T-cell (primary cell): ENCODE data around the gene IL17REL. TPM values are rescaled to one million over a fixed set of nuclear protein-coding genes. Genes with fewer than 3 reads are reported as not detected.

Experiments used
- ATAC-seq, 4 experiments: fragments of 200-7000 bp in 3 of 4; fragments of 150-1000 bp in 1 of 4; cut with Tn5 transposase; replicated peaks in 1 of 4; 1 replicate in 3 of 4; 2 replicates in 1 of 4; pipeline ENCODE4 v1.10.0; 2021; ENCODE audit warnings: moderate library complexity in 3 of 4, mild to moderate bottlenecking in 2 of 4, moderate number of reproducible peaks in 1 of 4
- CTCF ChIA-PET, 2 donors: fragments of 300-600 bp; sonication (Branson Sonifier 250); formaldehyde crosslinking; loops; one replicate each; lab custom pipeline; 2022; ENCODE audit warnings: antibody characterized with exemption in 2 of 2; lab: Charles Lee
- POLR2A ChIA-PET, 2 donors: fragments of 300-600 bp; sonication (Branson Sonifier 250); formaldehyde crosslinking; loops; one replicate each; lab custom pipeline; 2022; ENCODE audit warnings: antibody characterized with exemption in 2 of 2; lab: Charles Lee
- DNase-seq, 35 experiments: peaks; one replicate each; pipeline versions ENCODE4 v3.0.0 to v3.0.0-alpha.2; 2013 to 2023
- H3K27ac ChIP-seq: one replicate; pipeline ENCODE4 v1.5.1; 2013; ENCODE audit warnings: low read length
- H3K27me3 ChIP-seq, 2 experiments: replicated peaks in 1 of 2; 1 replicate in 1 of 2; 2 replicates in 1 of 2; pipeline versions ENCODE4 v1.6.1 to v1.7.0; 2013; ENCODE audit warnings: low read length in 1 of 2, mixed read lengths in 1 of 2; ENCODE audit not compliant: control insufficient read depth in 2 of 2, insufficient read depth in 2 of 2; ENCODE audit errors: extremely low read depth in 1 of 2
- H3K36me3 ChIP-seq, 2 donors: 1 replicate in 1 of 2; 2 replicates in 1 of 2; pipeline versions ENCODE4 v1.6.1 to v1.7.0; 2013; ENCODE audit warnings: low read length in 1 of 2; ENCODE audit not compliant: control insufficient read depth in 2 of 2, insufficient read depth in 1 of 2; ENCODE audit errors: extremely low read depth in 1 of 2
- H3K4me1 ChIP-seq, 2 experiments: 1 replicate in 1 of 2; 2 replicates in 1 of 2; pipeline versions ENCODE4 v1.6.1 to v1.7.0; 2013; ENCODE audit warnings: low read length in 2 of 2, mixed read lengths in 1 of 2; ENCODE audit not compliant: insufficient read depth in 2 of 2, control insufficient read depth in 1 of 2; ENCODE audit errors: extremely low read depth in 1 of 2
- H3K4me3 ChIP-seq, 2 donors: 1 replicate in 1 of 2; 2 replicates in 1 of 2; pipeline versions ENCODE4 v1.5.1 to v1.7.0; 2013; ENCODE audit warnings: mild to moderate bottlenecking in 2 of 2, low read length in 1 of 2, moderate library complexity in 1 of 2; ENCODE audit not compliant: control insufficient read depth in 1 of 2; ENCODE audit errors: extremely low read depth in 1 of 2
- H3K9me3 ChIP-seq: 2 replicates; pipeline ENCODE4 v1.7.0; 2013
- H3K27ac Mint-ChIP-seq, 2 donors: one replicate each; pipeline ENCODE4 v1.8.0; 2020 to 2021; ENCODE audit warnings: mild to moderate bottlenecking in 2 of 2, mixed read lengths in 2 of 2
- H3K27me3 Mint-ChIP-seq, 2 donors: one replicate each; pipeline ENCODE4 v1.8.0; 2021 to 2022; ENCODE audit warnings: mixed read lengths in 2 of 2
- H3K36me3 Mint-ChIP-seq: one replicate; pipeline ENCODE4 v1.8.0; 2021; ENCODE audit warnings: mixed read lengths
- H3K4me1 Mint-ChIP-seq, 3 donors: one replicate each; pipeline ENCODE4 v1.8.0; 2020 to 2022; ENCODE audit warnings: mixed read lengths in 3 of 3, mild to moderate bottlenecking in 1 of 3
- H3K4me3 Mint-ChIP-seq, 3 donors: one replicate each; pipeline ENCODE4 v1.8.0; 2020 to 2022; ENCODE audit warnings: mild to moderate bottlenecking in 3 of 3, mixed read lengths in 3 of 3, moderate library complexity in 3 of 3
- H3K9me3 Mint-ChIP-seq, 3 donors: one replicate each; pipeline ENCODE4 v1.8.0; 2020 to 2022; ENCODE audit warnings: mixed read lengths in 3 of 3
- WGBS: methylation state at CpG from one replicate; pipeline ENCODE4 v1.1.5; 2013; ENCODE audit warnings: missing lambda C conversion rate; ENCODE audit not compliant: insufficient coverage; 5-methylcytosine and 5-hydroxymethylcytosine counted together
- total RNA-seq, 35 experiments: library from RNA in 6 of 35; stranded (reverse) in 6 of 35; fragments of 120-200 nt in 1 of 35; gene quantifications; one replicate each; pipeline versions ENCODE4 v1.2.1 to v1.2.4 and lab custom pipeline; 2013 to 2026

Gene IL17REL
- total RNA-seq, 5 donors from 2014 or later (not counting 1 experiment from before 2014, with no cell fraction given) = 0.10 TPM; not detected in 4

DNA sequence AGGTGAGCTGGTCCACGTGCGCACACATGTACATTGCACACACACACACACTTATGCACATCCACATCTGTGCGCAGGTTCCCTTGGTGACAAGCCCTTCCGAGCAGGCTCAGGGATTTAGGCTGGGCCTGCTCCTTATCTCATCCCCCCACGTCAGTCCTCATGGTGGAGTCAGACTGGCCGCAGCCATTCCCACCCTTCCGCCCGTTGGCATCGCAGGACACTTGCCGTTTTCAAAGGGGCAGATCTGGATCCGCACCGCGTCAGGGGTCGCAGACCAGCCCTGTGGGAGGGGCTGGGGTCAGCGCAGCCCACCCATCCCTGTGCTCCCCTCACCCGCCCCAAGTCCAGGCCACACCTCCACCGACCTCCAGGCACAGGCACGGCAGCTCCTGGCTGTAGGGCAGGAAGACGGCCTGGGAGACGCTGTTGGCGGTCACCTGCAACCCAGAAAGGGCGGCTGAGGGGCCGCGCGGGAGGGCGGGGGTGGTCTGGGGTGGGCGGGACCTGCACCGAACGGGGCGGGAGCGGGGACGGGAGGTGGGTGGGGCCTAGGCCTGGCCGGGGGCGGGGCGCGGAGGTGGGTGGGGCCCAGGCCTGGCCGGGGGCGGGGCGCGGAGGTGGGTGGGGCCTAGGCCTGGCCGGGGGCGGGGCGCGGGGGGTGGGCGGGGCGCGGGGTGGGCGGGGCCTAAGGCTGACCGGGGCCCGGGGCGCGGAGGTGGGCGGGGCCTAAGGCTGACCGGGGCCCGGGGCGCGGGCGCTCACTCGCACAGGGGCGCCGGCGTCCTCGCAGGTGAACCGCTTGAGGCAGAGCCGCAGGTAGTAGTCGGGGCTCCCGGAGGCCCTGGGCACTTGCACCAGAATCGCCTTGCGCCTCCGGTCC is 13.3 kb downstream of the IL17REL start:
- no peak overlapping the region for H3K27ac ChIP-seq
- ChIA-PET POLR2A (no interaction called here), CTCF (no interaction called here)
- peak; percentile 40 to 78 (median 52) for ATAC-seq
- Mint-ChIP-seq H3K36me3 (no peaks in the 10 kb centered on the region), H3K27ac (no peak overlapping the region), H3K27me3 (peaks cover 0 to 14% of the 10 kb centered on the region in 2 donors), H3K9me3 (no peaks in the 10 kb centered on the region), H3K4me1 (peaks cover 0 to 10% (median 6%) of the 10 kb centered on the region in 3 donors), H3K4me3 (peak overlapping the region in 1 of 3 donors; percentile 1)
- H3K4me1 ChIP-seq = peaks cover 0 to 15% of the 10 kb centered on the region in 2 experiments
- H3K4me3 ChIP-seq = no peak overlapping the region
- no peaks in the 10 kb centered on the region for H3K9me3 ChIP-seq
- 26% methylated on average over 33 of the region's 70 CpGs for WGBS
- DNase-seq = peak in 1 of 35 experiments; percentile 41
- H3K27me3 ChIP-seq = peaks cover 0 to 46% of the 10 kb centered on the region in 2 experiments
- H3K36me3 ChIP-seq = no peaks in the 10 kb centered on the region

DNA sequence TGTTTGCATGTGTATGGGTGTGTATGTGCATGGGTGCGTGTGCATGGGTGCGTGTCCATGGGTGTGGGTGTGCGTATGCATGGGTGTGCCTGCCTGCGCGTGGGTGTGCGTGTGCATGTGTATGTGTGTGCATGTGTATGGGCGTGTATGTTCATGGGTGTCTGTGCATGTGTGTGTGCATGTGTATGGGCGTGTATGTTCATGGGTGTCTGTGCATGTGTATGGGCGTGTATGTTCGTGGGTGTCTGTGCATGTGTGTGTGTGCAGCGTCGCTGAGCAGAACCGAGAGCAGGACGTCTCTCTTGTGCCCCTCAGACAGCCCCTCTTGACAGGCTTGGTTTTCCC is 13.9 kb downstream of the IL17REL start:
- no peak for DNase-seq
- CTCF ChIA-PET = no interaction called here
- peaks cover 0 to 13% of the 10 kb centered on the region in 2 donors for H3K27me3 Mint-ChIP-seq
- ATAC-seq = no peak
- Histone ChIP-seq H3K27me3 (peaks cover 0 to 43% of the 10 kb centered on the region in 2 experiments), H3K9me3 (no peaks in the 10 kb centered on the region), H3K36me3 (no peaks in the 10 kb centered on the region), H3K27ac (no peak overlapping the region), H3K4me1 (peaks cover 0 to 17% of the 10 kb centered on the region in 2 experiments), H3K4me3 (no peak overlapping the region)
- H3K9me3 Mint-ChIP-seq = no peaks in the 10 kb centered on the region
- H3K27ac Mint-ChIP-seq = no peak overlapping the region
- peak overlapping the region in 1 of 3 donors; percentile 1 for H3K4me3 Mint-ChIP-seq
- H3K4me1 Mint-ChIP-seq = peaks cover 0 to 10% (median 6%) of the 10 kb centered on the region in 3 donors
- 96% methylated on average over 14 of the region's 14 CpGs for WGBS
- H3K36me3 Mint-ChIP-seq = no peaks in the 10 kb centered on the region
- POLR2A ChIA-PET = no interaction called here

DNA sequence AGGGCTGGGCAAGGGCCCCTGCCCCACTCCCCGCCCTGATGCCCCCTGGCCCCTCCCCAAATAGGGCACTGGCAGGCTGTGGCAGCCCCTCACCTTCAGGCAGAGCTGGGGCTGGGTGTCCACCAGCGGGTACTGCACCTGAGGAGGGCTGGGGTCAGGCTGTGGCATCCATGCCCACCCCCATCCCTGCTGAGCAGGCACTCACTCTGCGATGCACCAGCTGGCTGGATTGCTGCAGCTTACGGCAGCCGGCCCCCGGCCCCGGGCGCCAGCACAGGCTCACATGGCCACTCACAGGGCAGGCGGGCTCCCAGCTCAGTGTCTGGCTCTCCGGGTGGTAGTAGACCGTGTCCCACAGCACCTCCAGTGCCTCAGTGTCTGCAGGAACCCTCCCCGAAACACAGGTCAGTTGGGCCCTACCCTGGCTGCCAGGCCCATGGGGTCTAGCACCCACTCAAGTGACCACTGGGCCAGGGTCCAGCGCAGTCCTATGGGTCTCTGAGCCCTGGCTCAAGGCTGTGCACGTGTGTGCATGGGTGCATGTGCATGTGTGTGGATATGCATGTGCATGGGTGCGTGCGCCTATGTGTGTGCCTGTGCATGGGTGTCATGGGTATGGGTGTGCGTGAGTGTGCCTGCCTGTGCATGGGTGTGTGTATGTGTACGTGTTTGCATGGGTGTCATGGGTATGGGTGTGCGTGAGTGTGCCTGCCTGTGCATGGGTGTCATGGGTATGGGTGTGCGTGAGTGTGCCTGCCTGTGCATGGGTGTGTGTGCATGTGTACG is 14.4 kb downstream of the IL17REL start:
- H3K27me3 Mint-ChIP-seq = peaks cover 0 to 12% of the 10 kb centered on the region in 2 donors
- Histone ChIP-seq H3K4me3 (no peak overlapping the region), H3K36me3 (no peaks in the 10 kb centered on the region), H3K9me3 (no peaks in the 10 kb centered on the region), H3K27ac (no peak overlapping the region), H3K27me3 (peaks cover 0 to 48% of the 10 kb centered on the region in 2 experiments), H3K4me1 (peaks cover 0 to 23% of the 10 kb centered on the region in 2 experiments)
- peaks cover 4 to 14% (median 9%) of the 10 kb centered on the region in 3 donors for H3K4me1 Mint-ChIP-seq
- ChIA-PET CTCF (no interaction called here), POLR2A (no interaction called here)
- DNase-seq (no peak), ATAC-seq (no peak)
- peak overlapping the region in 1 of 3 donors; percentile 1 for H3K4me3 Mint-ChIP-seq
- no peak overlapping the region for H3K27ac Mint-ChIP-seq
- WGBS = 92% methylated on average over 20 of the region's 21 CpGs
- no peaks in the 10 kb centered on the region for H3K36me3 Mint-ChIP-seq
- H3K9me3 Mint-ChIP-seq = no peaks in the 10 kb centered on the region

DNA sequence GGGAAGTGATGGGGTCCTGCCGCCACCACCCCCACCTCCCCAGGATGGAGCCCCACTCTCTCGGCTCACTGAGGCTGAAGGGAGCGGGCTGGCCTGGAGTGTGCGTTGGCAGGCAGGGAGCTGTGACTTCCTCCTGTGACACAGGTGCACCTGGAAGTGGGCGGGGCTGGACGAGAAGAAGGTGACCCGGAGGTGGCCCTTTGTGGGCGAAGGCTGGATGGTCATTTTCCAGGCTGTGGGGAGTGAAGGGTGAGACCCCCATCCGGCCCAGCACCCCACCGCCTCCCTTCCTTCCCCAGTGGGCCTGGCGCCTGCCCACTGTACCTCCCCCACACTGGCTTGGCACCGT is 15.3 kb downstream of the IL17REL start:
- H3K27ac Mint-ChIP-seq = no peak overlapping the region
- H3K36me3 Mint-ChIP-seq = no peaks in the 10 kb centered on the region
- Histone ChIP-seq H3K27me3 (peaks cover 0 to 50% of the 10 kb centered on the region in 2 experiments), H3K9me3 (no peaks in the 10 kb centered on the region), H3K27ac (no peak overlapping the region), H3K4me1 (peaks cover 0 to 27% of the 10 kb centered on the region in 2 experiments), H3K4me3 (no peak overlapping the region), H3K36me3 (no peaks in the 10 kb centered on the region)
- H3K9me3 Mint-ChIP-seq = no peaks in the 10 kb centered on the region
- no peak for ATAC-seq
- no peak for DNase-seq
- H3K4me1 Mint-ChIP-seq = peaks cover 6 to 17% (median 9%) of the 10 kb centered on the region in 3 donors
- H3K4me3 Mint-ChIP-seq = no peak overlapping the region
- ChIA-PET CTCF (no interaction called here), POLR2A (no interaction called here)
- 90% methylated on average over 2 of the region's 12 CpGs for WGBS
- peaks cover 0 to 9% of the 10 kb centered on the region in 2 donors for H3K27me3 Mint-ChIP-seq

DNA sequence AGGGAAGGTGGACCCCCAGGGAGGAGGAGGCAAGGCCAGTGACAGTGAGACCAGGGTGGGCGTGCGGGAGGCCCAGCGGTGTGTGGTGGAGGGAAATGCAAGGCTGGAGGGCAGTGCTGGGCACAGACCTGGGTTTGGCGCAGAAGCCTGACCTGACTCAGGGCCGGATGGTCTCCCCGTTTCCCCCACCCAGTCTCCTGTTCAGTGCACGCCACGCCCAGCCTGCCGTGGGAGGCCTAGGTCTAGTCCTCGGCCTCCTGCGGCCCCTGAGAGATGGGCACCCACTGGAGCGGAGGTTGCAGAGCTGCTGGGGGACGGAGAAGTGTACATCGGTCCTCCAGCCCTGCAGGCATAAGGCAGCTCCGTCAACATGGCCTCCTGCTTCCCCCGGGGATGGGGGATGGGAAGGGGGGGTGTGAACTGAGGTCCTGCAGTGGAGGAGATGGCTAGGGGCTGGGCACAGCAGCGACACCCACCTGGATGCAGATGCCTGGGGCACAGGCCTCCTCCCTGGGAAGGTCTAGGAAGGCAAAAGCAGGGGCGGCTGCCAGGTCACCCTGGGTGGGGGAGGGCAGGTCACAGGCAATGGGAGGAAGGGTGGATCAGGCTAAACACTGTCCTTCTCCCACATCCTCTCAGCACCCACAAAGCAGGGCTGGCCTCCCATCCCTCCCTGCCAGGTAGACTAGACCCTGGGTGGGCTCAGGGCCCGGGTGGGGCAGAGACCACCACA is 15.9 kb downstream of the IL17REL start:
- Histone ChIP-seq H3K9me3 (no peaks in the 10 kb centered on the region), H3K4me3 (no peak overlapping the region), H3K4me1 (peaks cover 0 to 27% of the 10 kb centered on the region in 2 experiments), H3K27ac (no peak overlapping the region), H3K36me3 (no peaks in the 10 kb centered on the region), H3K27me3 (peaks cover 0 to 45% of the 10 kb centered on the region in 2 experiments)
- Mint-ChIP-seq H3K27me3 (peaks cover 0 to 9% of the 10 kb centered on the region in 2 donors), H3K36me3 (no peaks in the 10 kb centered on the region), H3K27ac (no peak overlapping the region), H3K4me1 (peaks cover 6 to 17% (median 9%) of the 10 kb centered on the region in 3 donors), H3K4me3 (no peak overlapping the region), H3K9me3 (no peaks in the 10 kb centered on the region)
- ChIA-PET CTCF (no interaction called here), POLR2A (interaction anchor here in 1 of 2 donors (0.6 kb wide), 1 partner anchor 293 kb away, joined by 7 read pairs; no protein-coding TSS in a partner anchor)
- WGBS = 84% methylated on average over 14 of the region's 19 CpGs
- ATAC-seq = no peak
- peak in 1 of 35 experiments; percentile 11 for DNase-seq

DNA sequence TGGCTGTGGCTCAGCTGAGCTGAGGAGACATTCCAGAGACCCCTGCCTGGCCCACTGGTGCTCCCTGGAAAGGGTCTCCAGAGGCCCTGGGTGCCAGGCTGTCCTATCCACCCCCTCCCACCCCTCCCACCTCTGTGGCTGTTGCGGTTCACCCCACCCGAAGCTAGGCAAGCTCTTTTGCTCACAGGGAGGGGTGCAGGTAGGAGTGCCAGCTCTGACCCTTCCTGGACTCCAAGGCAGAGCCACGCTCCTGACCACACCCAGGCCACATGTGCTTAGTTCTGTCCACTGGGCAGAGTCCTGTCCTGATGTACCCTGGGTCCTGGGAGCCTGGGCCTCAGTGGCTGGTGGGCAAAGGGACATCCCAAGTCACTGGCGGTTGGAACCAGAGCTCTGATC is 16.4 kb downstream of the IL17REL start:
- DNase-seq = no peak
- Mint-ChIP-seq H3K4me3 (no peak overlapping the region), H3K27me3 (peaks cover 0 to 9% of the 10 kb centered on the region in 2 donors), H3K9me3 (peaks cover 2 to 3% (median 2%) of the 10 kb centered on the region in 3 donors), H3K36me3 (peaks cover under 1% of the 10 kb centered on the region), H3K27ac (no peak overlapping the region), H3K4me1 (peaks cover 6 to 17% (median 9%) of the 10 kb centered on the region in 3 donors)
- H3K36me3 ChIP-seq = no peaks in the 10 kb centered on the region
- peaks cover 0 to 42% of the 10 kb centered on the region in 2 experiments for H3K27me3 ChIP-seq
- H3K4me3 ChIP-seq = no peak overlapping the region
- peaks cover 0 to 27% of the 10 kb centered on the region in 2 experiments for H3K4me1 ChIP-seq
- WGBS = 76% methylated on average over 3 of the region's 4 CpGs
- ChIA-PET POLR2A (interaction anchor here in 1 of 2 donors (0.6 kb wide), 1 partner anchor 293 kb away, joined by 7 read pairs; no protein-coding TSS in a partner anchor), CTCF (no interaction called here)
- H3K27ac ChIP-seq = no peak overlapping the region
- ATAC-seq = no peak
- H3K9me3 ChIP-seq = peaks cover 3% of the 10 kb centered on the region
